H9 (cell line): ENCODE measurements around the gene LIN9. TPM values are rescaled to one million over a fixed set of nuclear protein-coding genes. Genes with fewer than 3 reads are reported as not detected.

ENCODE experiments used
- DNase-seq: peaks from one replicate; pipeline ENCODE4 v3.0.0-alpha.2; 2017
- H2AFZ ChIP-seq: one replicate; pipeline ENCODE4 v1.6.1; 2013; ENCODE audit warnings: mild to moderate bottlenecking, low read length, control low read depth, moderate library complexity
- H2AK5ac ChIP-seq: 2 replicates; pipeline ENCODE4 v1.6.1; 2013; ENCODE audit warnings: low read length, control low read depth, mixed read lengths; ENCODE audit not compliant: insufficient read length
- H2BK120ac ChIP-seq: one replicate; pipeline ENCODE4 v1.6.1; 2013; ENCODE audit warnings: low read depth, mild to moderate bottlenecking, low read length, control low read depth, inconsistent platforms; ENCODE audit not compliant: poor library complexity, severe bottlenecking
- H2BK12ac ChIP-seq: 2 replicates; pipeline ENCODE4 v1.6.1; 2013; ENCODE audit warnings: low read length, control low read depth, mixed read lengths, low read depth; ENCODE audit not compliant: insufficient read length
- H2BK15ac ChIP-seq: 2 replicates; pipeline ENCODE4 v1.6.1; 2013; ENCODE audit warnings: low read depth, low read length, control low read depth
- H2BK20ac ChIP-seq: one replicate; pipeline ENCODE4 v1.6.1; 2013; ENCODE audit warnings: low read depth, mild to moderate bottlenecking, low read length, control low read depth, inconsistent platforms; ENCODE audit not compliant: poor library complexity, severe bottlenecking
- H2BK5ac ChIP-seq: 2 replicates; pipeline ENCODE4 v1.6.1; 2013; ENCODE audit warnings: low read length, control low read depth, mixed read lengths; ENCODE audit not compliant: insufficient read length
- H3K14ac ChIP-seq: 2 replicates; pipeline ENCODE4 v1.6.1; 2013; ENCODE audit warnings: low read length, control low read depth; ENCODE audit not compliant: insufficient read depth
- H3K18ac ChIP-seq: 2 replicates; pipeline ENCODE4 v1.6.1; 2013; ENCODE audit warnings: low read depth, mild to moderate bottlenecking, mixed read lengths, low read length, control low read depth; ENCODE audit not compliant: insufficient read length
- H3K23ac ChIP-seq: 2 replicates; pipeline ENCODE4 v1.6.1; 2013; ENCODE audit warnings: low read length, control low read depth, mixed read lengths, low read depth; ENCODE audit not compliant: insufficient read length
- H3K23me2 ChIP-seq: 2 replicates; pipeline ENCODE4 v1.6.1; 2013; ENCODE audit warnings: low read depth, mild to moderate bottlenecking, mixed read lengths, low read length, control low read depth; ENCODE audit not compliant: insufficient read length, poor library complexity, severe bottlenecking
- H3K27ac ChIP-seq: 2 replicates; pipeline ENCODE4 v1.5.1; 2013; ENCODE audit warnings: low read length, control low read depth, mixed read lengths, low read depth; ENCODE audit not compliant: insufficient read length
- H3K27me3 ChIP-seq: 2 replicates; pipeline ENCODE4 v1.6.1; 2013; ENCODE audit warnings: low read length, control low read depth, inconsistent platforms; ENCODE audit not compliant: insufficient read depth
- H3K4ac ChIP-seq: 2 replicates; pipeline ENCODE4 v1.6.1; 2013; ENCODE audit warnings: low read depth, mild to moderate bottlenecking, control low read depth, inconsistent platforms, low read length, moderate library complexity
- H3K4me1 ChIP-seq: 2 replicates; pipeline ENCODE4 v1.6.1; 2013; ENCODE audit warnings: low read length, control low read depth, inconsistent platforms; ENCODE audit not compliant: insufficient read depth
- H3K4me2 ChIP-seq: 2 replicates; pipeline ENCODE4 v1.6.1; 2013; ENCODE audit warnings: low read length, control low read depth, mixed read lengths; ENCODE audit not compliant: insufficient read length, insufficient read depth
- H3K56ac ChIP-seq: 2 replicates; pipeline ENCODE4 v1.6.1; 2013; ENCODE audit warnings: low read depth, mild to moderate bottlenecking, mixed read lengths, low read length, control low read depth; ENCODE audit not compliant: insufficient read length
- H3K79me1 ChIP-seq: 2 replicates; pipeline ENCODE4 v1.6.1; 2013; ENCODE audit warnings: low read depth, mild to moderate bottlenecking, moderate library complexity, low read length, control low read depth, inconsistent platforms; ENCODE audit not compliant: insufficient read depth, poor library complexity, severe bottlenecking
- H3K79me2 ChIP-seq: 2 replicates; pipeline ENCODE4 v1.6.1; 2013; ENCODE audit warnings: low read length, control low read depth, inconsistent platforms; ENCODE audit not compliant: insufficient read depth
- H3K9ac ChIP-seq: 2 replicates; pipeline ENCODE4 v1.6.1; 2013; ENCODE audit warnings: low read length, control low read depth, mixed read lengths; ENCODE audit not compliant: insufficient read length; ENCODE audit errors: extremely low read depth
- H3K9me3 ChIP-seq: one replicate; pipeline ENCODE4 v1.6.1; 2013; ENCODE audit warnings: low read depth, low read length, inconsistent platforms; ENCODE audit not compliant: control insufficient read depth
- H3T11ph ChIP-seq: one replicate; pipeline ENCODE4 v1.6.1; 2013; ENCODE audit warnings: mild to moderate bottlenecking, low read length, control low read depth, inconsistent platforms
- H4K20me1 ChIP-seq: one replicate; pipeline ENCODE4 v1.6.1; 2013; ENCODE audit not compliant: control insufficient read depth, insufficient read length, insufficient read depth
- H4K5ac ChIP-seq: 2 replicates; pipeline ENCODE4 v1.6.1; 2013; ENCODE audit warnings: low read depth, mild to moderate bottlenecking, mixed read lengths, low read length, control low read depth; ENCODE audit not compliant: insufficient read length
- H4K8ac ChIP-seq: replicated peaks from 2 replicates; pipeline ENCODE4 v1.6.1; 2013; ENCODE audit warnings: low read length, control low read depth, mixed read lengths, low read depth; ENCODE audit not compliant: insufficient read length
- H4K91ac ChIP-seq: 2 replicates; pipeline ENCODE4 v1.6.1; 2013; ENCODE audit warnings: low read depth, mild to moderate bottlenecking, moderate library complexity, mixed read lengths, low read length, control low read depth; ENCODE audit not compliant: insufficient read length
- H3K27ac Mint-ChIP-seq, 3 experiments: 2 replicates in 2 of 3; 3 replicates in 1 of 3; pipeline ENCODE4 v1.8.0; 2020 to 2021; ENCODE audit warnings: mixed read lengths in 3 of 3, mild to moderate bottlenecking in 1 of 3, moderate library complexity in 1 of 3
- H3K27me3 Mint-ChIP-seq: 2 replicates; pipeline ENCODE4 v1.8.0; 2021; ENCODE audit warnings: low read depth, mild to moderate bottlenecking, moderate library complexity, mixed read lengths
- H3K36me3 Mint-ChIP-seq, 3 experiments: 2 replicates in 2 of 3; 3 replicates in 1 of 3; pipeline ENCODE4 v1.8.0; 2020 to 2021; ENCODE audit warnings: low read depth in 3 of 3, mixed read lengths in 3 of 3; ENCODE audit not compliant: insufficient read depth in 1 of 3
- H3K4me1 Mint-ChIP-seq, 2 experiments: 2 replicates each; pipeline ENCODE4 v1.8.0; 2020; ENCODE audit warnings: mixed read lengths in 2 of 2
- H3K4me3 Mint-ChIP-seq, 2 experiments: 2 replicates in 1 of 2; 3 replicates in 1 of 2; pipeline ENCODE4 v1.8.0; 2020 to 2021; ENCODE audit warnings: mild to moderate bottlenecking in 2 of 2, mixed read lengths in 2 of 2, moderate library complexity in 1 of 2
- H3K9me3 Mint-ChIP-seq, 2 experiments: 2 replicates in 1 of 2; 3 replicates in 1 of 2; pipeline ENCODE4 v1.8.0; 2020; ENCODE audit warnings: mild to moderate bottlenecking in 2 of 2, mixed read lengths in 2 of 2, moderate library complexity in 1 of 2
- WGBS: extraction: QIAGEN DNeasy Blood & Tissue Kit; methylation state at CpG from one replicate; pipeline ENCODE4 v1.1.7; 2013; ENCODE audit warnings: missing lambda C conversion rate, low lambda C conversion rate, mixed read lengths; ENCODE audit not compliant: insufficient read length; ENCODE audit errors: extremely low coverage; 5-methylcytosine and 5-hydroxymethylcytosine counted together
- total RNA-seq: library from RNA; stranded (reverse); gene quantifications from 2 replicates; pipeline ENCODE4 v1.2.1, GENCODE V29; 2021
- TF ChIP-seq, protein P1 (sequence below): fragments of 200-600 bp; sonication (generic); conservative IDR thresholded peaks from 3 replicates; pipeline ENCODE4 v1.8.0; 2021; ENCODE audit warnings: antibody characterized with exemption, mild to moderate bottlenecking

Gene LIN9
- total RNA-seq, 1 experiment from 2014 or later = 9.5 TPM

DNA sequence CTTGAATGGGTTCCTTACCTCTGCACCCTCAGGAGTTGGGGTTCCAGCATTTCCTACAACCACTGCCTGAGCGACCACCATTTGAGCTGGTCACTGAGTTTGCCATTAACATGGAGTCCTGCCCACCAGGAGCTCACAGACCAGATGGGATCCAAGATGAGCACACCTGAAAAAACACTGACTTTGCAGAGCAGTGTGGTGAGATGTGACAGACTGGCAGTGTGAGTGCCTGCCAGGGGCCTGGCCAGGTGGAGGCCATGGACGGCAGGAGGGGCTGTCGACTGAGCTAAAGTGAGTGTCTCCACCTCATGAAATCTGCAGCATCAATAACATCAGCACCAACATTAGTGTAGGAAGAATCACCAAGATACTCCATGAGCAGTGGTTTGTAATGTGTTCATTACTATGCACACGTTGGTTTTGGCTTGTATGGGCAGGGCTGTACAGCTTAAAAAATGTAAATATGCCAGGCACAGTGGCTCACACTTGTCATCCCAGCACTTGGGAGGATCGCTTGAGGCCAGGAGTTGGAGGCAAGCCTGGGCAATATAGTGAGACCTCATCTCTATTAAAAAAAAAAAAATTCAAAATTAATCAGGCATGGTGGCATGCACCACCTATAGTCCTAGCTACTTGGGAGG is 97.7 kb downstream of the LIN9 start:
- H3K56ac ChIP-seq = no peak overlapping the region
- no peak overlapping the region for H3K18ac ChIP-seq
- peaks cover 44 to 49% of the 10 kb centered on the region in 2 experiments for H3K4me1 Mint-ChIP-seq
- H3K9me3 ChIP-seq = no peaks in the 10 kb centered on the region
- no peak overlapping the region for H4K5ac ChIP-seq
- no peak overlapping the region for H3K4me2 ChIP-seq
- H3K36me3 Mint-ChIP-seq = no peaks in the 10 kb centered on the region
- H4K20me1 ChIP-seq = no peaks in the 10 kb centered on the region
- no peak overlapping the region for H2BK20ac ChIP-seq
- H3K27ac ChIP-seq = no peak overlapping the region
- TF ChIP-seq, protein P1, sequence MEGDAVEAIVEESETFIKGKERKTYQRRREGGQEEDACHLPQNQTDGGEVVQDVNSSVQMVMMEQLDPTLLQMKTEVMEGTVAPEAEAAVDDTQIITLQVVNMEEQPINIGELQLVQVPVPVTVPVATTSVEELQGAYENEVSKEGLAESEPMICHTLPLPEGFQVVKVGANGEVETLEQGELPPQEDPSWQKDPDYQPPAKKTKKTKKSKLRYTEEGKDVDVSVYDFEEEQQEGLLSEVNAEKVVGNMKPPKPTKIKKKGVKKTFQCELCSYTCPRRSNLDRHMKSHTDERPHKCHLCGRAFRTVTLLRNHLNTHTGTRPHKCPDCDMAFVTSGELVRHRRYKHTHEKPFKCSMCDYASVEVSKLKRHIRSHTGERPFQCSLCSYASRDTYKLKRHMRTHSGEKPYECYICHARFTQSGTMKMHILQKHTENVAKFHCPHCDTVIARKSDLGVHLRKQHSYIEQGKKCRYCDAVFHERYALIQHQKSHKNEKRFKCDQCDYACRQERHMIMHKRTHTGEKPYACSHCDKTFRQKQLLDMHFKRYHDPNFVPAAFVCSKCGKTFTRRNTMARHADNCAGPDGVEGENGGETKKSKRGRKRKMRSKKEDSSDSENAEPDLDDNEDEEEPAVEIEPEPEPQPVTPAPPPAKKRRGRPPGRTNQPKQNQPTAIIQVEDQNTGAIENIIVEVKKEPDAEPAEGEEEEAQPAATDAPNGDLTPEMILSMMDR = no peak
- no peak overlapping the region for H3K9ac ChIP-seq
- peaks cover 26% of the 10 kb centered on the region for H3K27me3 Mint-ChIP-seq
- no peaks in the 10 kb centered on the region; the same call in 1 of the 2 replicates for H3K27me3 ChIP-seq
- H4K91ac ChIP-seq = no peak overlapping the region
- WGBS = no CpG with 5 or more reads among the region's 5 CpGs
- DNase-seq = no peak
- no peaks in the 10 kb centered on the region for H3K79me1 ChIP-seq
- H3K27ac Mint-ChIP-seq = peak overlapping the region in 1 of 3 experiments; percentile 13; a peak in 1 of 7 replicates
- H4K8ac ChIP-seq = no peak overlapping the region
- no peak overlapping the region for H2AFZ ChIP-seq
- no peak overlapping the region for H2BK5ac ChIP-seq
- H3K14ac ChIP-seq = no peak overlapping the region
- H3T11ph ChIP-seq = no peak overlapping the region
- H3K4me3 Mint-ChIP-seq = no peak overlapping the region
- H3K4ac ChIP-seq = no peak overlapping the region
- H3K23me2 ChIP-seq = no peaks in the 10 kb centered on the region
- no peak overlapping the region for H2BK120ac ChIP-seq
- H3K79me2 ChIP-seq = no peaks in the 10 kb centered on the region
- H2AK5ac ChIP-seq = no peak overlapping the region
- no peak overlapping the region for H2BK15ac ChIP-seq
- H3K23ac ChIP-seq = no peak overlapping the region
- H3K4me1 ChIP-seq = peaks cover 15% of the 10 kb centered on the region; the same call in 1 of the 2 replicates
- no peaks in the 10 kb centered on the region for H3K9me3 Mint-ChIP-seq
- no peak overlapping the region for H2BK12ac ChIP-seq
